IMR-90 (cell line): Measurements from ENCODE around the gene PSMB3. TPM values are rescaled to one million over a fixed set of nuclear protein-coding genes. Genes with fewer than 3 reads are reported as not detected.

Experiments
- ATAC-seq: fragments of 200-7000 bp; cut with Tn5 transposase; 2 replicates; pipeline ENCODE4 v1.9.1; 2020; ENCODE audit warnings: low read depth, mild to moderate bottlenecking, moderate library complexity
- Bru-seq: library from RNA; stranded (reverse); fragments of 400-500 nt; gene quantifications from one replicate; lab custom pipeline; 2021; lab: Mats Ljungman, UMichigan
- BruChase-seq, 2 experiments: library from RNA; stranded (reverse); fragments of 400-500 nt; gene quantifications; one replicate each; lab custom pipeline; 2021; lab: Mats Ljungman, UMichigan
- BruUV-seq: library from RNA; stranded (reverse); fragments of 400-500 nt; replicated peaks from 2 replicates; lab custom pipeline; 2021; lab: Mats Ljungman, UMichigan
- CTCF ChIA-PET: fragments of 300-600 bp; formaldehyde crosslinking; extraction: SDS; loops from one replicate; lab custom pipeline; 2021; ENCODE audit warnings: antibody characterized with exemption; lab: Yijun Ruan, JAX
- POLR2A ChIA-PET: fragments of 300-600 bp; sonication (Branson Sonifier 250); formaldehyde crosslinking; loops from one replicate; lab custom pipeline; 2022; ENCODE audit warnings: antibody characterized with exemption; ENCODE audit not compliant: unreplicated experiment; lab: Charles Lee
- DNase-seq: peaks from one replicate; pipeline ENCODE4 v3.0.0; 2013
- H2AFZ ChIP-seq: replicated peaks from 2 replicates; pipeline ENCODE3; 2013; ENCODE audit warnings: low read length, mild to moderate bottlenecking; ENCODE audit not compliant: poor library complexity
- H2AK5ac ChIP-seq: 2 replicates; pipeline ENCODE4 v1.6.1; 2013; ENCODE audit warnings: low read depth, low read length, inconsistent platforms
- H2AK9ac ChIP-seq: replicated peaks from 2 replicates; pipeline ENCODE3; 2013; ENCODE audit warnings: mild to moderate bottlenecking, low read depth, low read length, moderate library complexity; ENCODE audit not compliant: poor library complexity
- H2BK120ac ChIP-seq: 2 replicates; pipeline ENCODE4 v1.6.1; 2013; ENCODE audit warnings: low read depth, low read length, inconsistent platforms
- H2BK15ac ChIP-seq: 3 replicates; pipeline ENCODE4 v1.6.1; 2013; ENCODE audit warnings: low read depth, low read length, inconsistent platforms
- H2BK20ac ChIP-seq: 2 replicates; pipeline ENCODE4 v1.6.1; 2013; ENCODE audit warnings: low read depth, mild to moderate bottlenecking, inconsistent platforms, low read length, moderate library complexity
- H2BK5ac ChIP-seq: 2 replicates; pipeline ENCODE4 v1.6.1; 2013; ENCODE audit warnings: mild to moderate bottlenecking, low read depth, low read length, inconsistent platforms; ENCODE audit not compliant: poor library complexity, severe bottlenecking
- H3K14ac ChIP-seq: replicated peaks from 2 replicates; pipeline ENCODE4 v1.6.1; 2013; ENCODE audit warnings: low read depth, low read length, inconsistent platforms
- H3K18ac ChIP-seq: 2 replicates; pipeline ENCODE4 v1.6.1; 2013; ENCODE audit warnings: low read depth, low read length, control low read depth
- H3K23ac ChIP-seq: 2 replicates; pipeline ENCODE4 v1.6.1; 2013; ENCODE audit warnings: low read depth, low read length, inconsistent platforms
- H3K27ac ChIP-seq: 2 replicates; pipeline ENCODE4 v1.5.1; 2013; ENCODE audit warnings: mild to moderate bottlenecking, control low read depth, low read length; ENCODE audit not compliant: insufficient read depth
- H3K27me3 ChIP-seq: 2 replicates; pipeline ENCODE4 v1.6.1; 2013; ENCODE audit warnings: low read length; ENCODE audit not compliant: control insufficient read depth, insufficient read depth
- H3K36me3 ChIP-seq: 2 replicates; pipeline ENCODE4 v1.6.1; 2013; ENCODE audit warnings: low read length, mixed read lengths; ENCODE audit not compliant: control insufficient read depth, insufficient read depth
- H3K4ac ChIP-seq: 2 replicates; pipeline ENCODE4 v1.6.1; 2013; ENCODE audit warnings: low read depth, low read length, inconsistent platforms
- H3K4me1 ChIP-seq: 2 replicates; pipeline ENCODE4 v1.6.1; 2013; ENCODE audit warnings: low read length, mixed read lengths; ENCODE audit not compliant: control insufficient read depth, insufficient read depth
- H3K4me2 ChIP-seq: 2 replicates; pipeline ENCODE4 v1.6.1; 2013; ENCODE audit warnings: low read depth, mild to moderate bottlenecking, control low read depth, low read length, moderate library complexity
- H3K4me3 ChIP-seq: 2 replicates; pipeline ENCODE4 v1.5.1; 2013; ENCODE audit warnings: low read depth, mild to moderate bottlenecking, control low read depth, low read length, moderate library complexity; ENCODE audit not compliant: insufficient read depth
- H3K56ac ChIP-seq: 2 replicates; pipeline ENCODE4 v1.6.1; 2013; ENCODE audit warnings: low read length, inconsistent platforms; ENCODE audit not compliant: insufficient read depth; ENCODE audit errors: extremely low read depth
- H3K79me1 ChIP-seq, 2 experiments: 2 replicates each; pipeline ENCODE4 v1.6.1; 2013; ENCODE audit warnings: low read length in 2 of 2, inconsistent platforms in 1 of 2, low read depth in 1 of 2
- H3K9ac ChIP-seq: 2 replicates; pipeline ENCODE4 v1.6.1; 2013; ENCODE audit warnings: low read depth, low read length, control low read depth
- H3K9me1 ChIP-seq: 2 replicates; pipeline ENCODE4 v1.6.1; 2013; ENCODE audit warnings: low read length, inconsistent platforms; ENCODE audit not compliant: insufficient read depth
- H3K9me3 ChIP-seq: 2 replicates; pipeline ENCODE4 v1.6.1; 2013; ENCODE audit warnings: low read length; ENCODE audit not compliant: control insufficient read depth, insufficient read depth
- H4K20me1 ChIP-seq: 2 replicates; pipeline ENCODE4 v1.6.1; 2013; ENCODE audit warnings: low read length, inconsistent platforms; ENCODE audit not compliant: insufficient read depth
- H4K5ac ChIP-seq: 2 replicates; pipeline ENCODE4 v1.6.1; 2013; ENCODE audit warnings: mild to moderate bottlenecking, low read depth, low read length, control low read depth
- H4K8ac ChIP-seq, 2 experiments: 2 replicates each; pipeline ENCODE4 v1.6.1; 2013; ENCODE audit warnings: low read depth in 2 of 2, low read length in 2 of 2, control low read depth in 1 of 2, inconsistent platforms in 1 of 2
- H4K91ac ChIP-seq: 2 replicates; pipeline ENCODE4 v1.6.1; 2013; ENCODE audit warnings: low read depth, low read length, inconsistent platforms; ENCODE audit not compliant: insufficient read depth
- BHLHE40 ChIP-seq: fragments of 150-350 bp; IDR thresholded peaks from 2 replicates; pipeline ENCODE4 v1.6.1; 2016; ENCODE audit warnings: mild to moderate bottlenecking, low read depth, low read length
- CEBPB ChIP-seq: IDR thresholded peaks from 2 replicates; pipeline ENCODE4 v1.6.1; 2012; ENCODE audit warnings: low read depth, low read length, improper control_type of control experiment
- CHD1 ChIP-seq: IDR thresholded peaks from 2 replicates; pipeline ENCODE4 v1.6.1; 2012; ENCODE audit warnings: low read depth, low read length, improper control_type of control experiment
- CTCF ChIP-seq: conservative IDR thresholded peaks from 2 replicates; pipeline ENCODE4 v1.5.1; 2012; ENCODE audit warnings: mild to moderate bottlenecking, low read depth, low read length, improper control_type of control experiment
- FOS ChIP-seq: fragments of 150-350 bp; IDR thresholded peaks from 2 replicates; pipeline ENCODE4 v1.6.1; 2016; ENCODE audit warnings: low read depth, low read length
- MAFK ChIP-seq: IDR thresholded peaks from 2 replicates; pipeline ENCODE4 v1.6.1; 2012; ENCODE audit warnings: low read depth, low read length, improper control_type of control experiment
- RAD21 ChIP-seq: IDR thresholded peaks from 2 replicates; pipeline ENCODE4 v1.6.1; 2012; ENCODE audit warnings: low read length, improper control_type of control experiment
- RCOR1 ChIP-seq: IDR thresholded peaks from 2 replicates; pipeline ENCODE4 v1.6.1; 2012; ENCODE audit warnings: mild to moderate bottlenecking, low read length, improper control_type of control experiment; ENCODE audit not compliant: insufficient replicate concordance
- SMC3 ChIP-seq: fragments of 150-350 bp; IDR thresholded peaks from 2 replicates; pipeline ENCODE4 v1.6.1; 2016; ENCODE audit warnings: low read depth, mild to moderate bottlenecking, antibody characterized with exemption, low read length, moderate library complexity
- USF2 ChIP-seq: fragments of 150-350 bp; IDR thresholded peaks from 2 replicates; pipeline ENCODE4 v1.6.1; 2017; ENCODE audit warnings: mild to moderate bottlenecking, antibody characterized with exemption, low read length, low read depth
- WGBS, 2 experiments: methylation state at CpG; one replicate each; pipeline versions ENCODE4 v1.1.5 to v1.1.7; 2013; ENCODE audit warnings: missing lambda C conversion rate in 2 of 2; ENCODE audit not compliant: insufficient read length in 1 of 2; ENCODE audit errors: extremely low coverage in 2 of 2; 5-methylcytosine and 5-hydroxymethylcytosine counted together
- dilution Hi-C: fragments of 300-500 bp; cut with HindIII; formaldehyde crosslinking; loops from one replicate; pipeline ENCODE4 v1.14.3; 2018; ENCODE audit warnings: low sequenced_read_pairs; ENCODE audit not compliant: unreplicated experiment
- in situ Hi-C: fragments of 300-500 bp; cut with MboI; formaldehyde crosslinking; loops from 3 replicates; pipeline ENCODE4 v1.14.3; 2019; ENCODE audit warnings: low sequenced_read_pairs, inconsistent platforms, mixed read lengths
- intact Hi-C: fragments of 100-400 bp; cut with micrococcal nuclease; formaldehyde crosslinking; loops from 2 replicates; pipeline ENCODE4 v1.10.0; 2022
- long read RNA-seq: library from polyadenylated mRNA; unstranded; transcript quantifications from one replicate; pipeline ENCODE4 v2.0.0, GENCODE V29; 2021; ENCODE audit not compliant: unreplicated experiment
- polyA plus RNA-seq, 3 experiments: library from polyadenylated mRNA; depleted of rRNA; stranded (reverse); fragments of >200 nt; gene quantifications; 2 replicates each; pipeline ENCODE4 v1.2.3, GENCODE V29; 2012; ENCODE audit warnings: low replicate concordance in 1 of 3
- total RNA-seq: library from RNA; depleted of rRNA; stranded (reverse); fragments of >200 nt; gene quantifications from 2 replicates; pipeline ENCODE4 v1.2.3, GENCODE V29; 2012; rRNA removed

Gene PSMB3
- total RNA-seq (510 and 828 TPM in 2 replicates), polyA plus RNA-seq (2012; rRNA removed) (480 and 525 TPM in 2 replicates), Bru-seq, nascent RNA (percentile 70 among the genes with signal in this experiment), BruChase-seq, experiment 1, labeled RNA remaining after a 6-hour chase (percentile 69 among the genes with signal in this experiment), BruChase-seq, experiment 2, labeled RNA remaining after a 2-hour chase (percentile 61 among the genes with signal in this experiment)
- polyA plus RNA-seq (2012; cell fraction: cytosol; rRNA removed): 600 and 763 TPM in 2 replicates
- polyA plus RNA-seq (2012; cell fraction: nucleus; rRNA removed; ENCODE audit: low replicate concordance): 201 and 228 TPM in 2 replicates
- long read RNA-seq, transcript PSMB3-211 (6 exons, 773 nt): major isoform, 63 of 71 reads
- long read RNA-seq, partial matches to known transcripts: 5 of 71 reads
- long read RNA-seq, other reads (novel, unspliced or antisense): 1 of 71 reads

GRCh38 chr17:38752308-38753070, at the start of gene PSMB3:
PSMB3 (plus strand) TSS chr17:38752741; CDS start chr17:38752827, 86 bp downstream.
- peak; percentile 100 for DNase-seq
- H2AK9ac ChIP-seq: peak within 1 kb of the TSS; percentile 91
- H3K56ac ChIP-seq: peak within 1 kb of the TSS; percentile 74
- peak within 1 kb of the TSS; percentile 75; the same call in 1 of the 2 replicates for H3K23ac ChIP-seq
- H4K5ac ChIP-seq: peak within 1 kb of the TSS; percentile 83
- no peaks in the 10 kb centered on the region for H3K9me3 ChIP-seq
- peak within 1 kb of the TSS; percentile 94 for H2AK5ac ChIP-seq
- peak within 1 kb of the TSS; percentile 45 to 91 for H4K8ac ChIP-seq
- ChIA-PET CTCF (interaction anchor here (0.6 to 1.1 kb wide), 3 partner anchors 10 to 56 kb away, joined by 3 read pairs; no protein-coding TSS in a partner anchor), POLR2A (no interaction called here)
- 0% methylated on average over 33 of the region's 44 CpGs; no CpG with 5 or more reads in 1 of the 2 experiments for WGBS, 2 experiments
- H3K4me2 ChIP-seq: peak within 1 kb of the TSS; percentile 91
- dilution Hi-C loops: no loop called here
- H3K4me3 ChIP-seq: peak within 1 kb of the TSS; percentile 84
- peaks cover 7% of the 10 kb centered on the region; the same call in 1 of the 2 replicates for H4K20me1 ChIP-seq
- H2BK20ac ChIP-seq: no peak within 1 kb of the TSS
- no TSS peak for BruUV-seq
- peak within 1 kb of the TSS; percentile 90 for H3K27ac ChIP-seq
- H3K79me1 ChIP-seq: peaks cover 8 to 39% of the 10 kb centered on the region in 2 experiments; a peak in 3 of 4 replicates
- H3K9ac ChIP-seq: peak within 1 kb of the TSS; percentile 97
- H3K9me1 ChIP-seq: no peaks in the 10 kb centered on the region
- H3K14ac ChIP-seq: peak within 1 kb of the TSS; percentile 90
- peaks cover 14% of the 10 kb centered on the region for H3K36me3 ChIP-seq
- no peak within 1 kb of the TSS; the same call in 1 of the 2 replicates for H2BK120ac ChIP-seq
- no peaks in the 10 kb centered on the region for H3K27me3 ChIP-seq
- in situ Hi-C loops: no loop called here
- H2AFZ ChIP-seq: peak within 1 kb of the TSS; percentile 97
- peak; percentile 80 for ATAC-seq
- H2BK5ac ChIP-seq: peak within 1 kb of the TSS; percentile 87
- H3K18ac ChIP-seq: peak within 1 kb of the TSS; percentile 70
- no peak within 1 kb of the TSS; the same call in 2 of the 3 replicates for H2BK15ac ChIP-seq
- intact Hi-C loops: loop anchor here (1.0 to 5.0 kb wide), 2 partner anchors 75 to 120 kb away; partner anchors contain the start of gene LASP1
- peak within 1 kb of the TSS; percentile 93 for H3K4ac ChIP-seq
- peak within 1 kb of the TSS; percentile 68 for H4K91ac ChIP-seq
- peaks cover 1% of the 10 kb centered on the region; the same call in 1 of the 2 replicates for H3K4me1 ChIP-seq
- TF ChIP-seq MAFK: no peak; the same call in 1 of the 2 replicates
- TF ChIP-seq SMC3: no peak
- peak; percentile 93 for TF ChIP-seq CEBPB
- peak; percentile 42; the same call in 1 of the 2 replicates for TF ChIP-seq FOS
- 0 out of 2 replicates have a peak, but pooled peaks have one; percentile 6 for TF ChIP-seq CTCF
- TF ChIP-seq BHLHE40: 0 out of 2 replicates have a peak, but pooled peaks have one; percentile 51
- peak; percentile 87 for TF ChIP-seq USF2
- TF ChIP-seq RAD21: no peak
- TF ChIP-seq RCOR1: no peak
- no peak for TF ChIP-seq CHD1
